LNCAP (cell line): ENCODE measurements around the gene HTR3E.
A peak's percentile ranks its signal among the peaks of the same experiment; 100 is the strongest.

Experiments used
- TF ChIP-seq, protein P1 (sequence below): fragments of 450-650 bp; IDR thresholded peaks from 2 replicates; pipeline ENCODE4 v1.5.1; 2017; ENCODE audit warnings: mild to moderate bottlenecking

The HTR3E gene

GRCh38 chr3:184135911-184136260, 39.0 kb downstream of the HTR3E start:
- TF ChIP-seq, protein P1, sequence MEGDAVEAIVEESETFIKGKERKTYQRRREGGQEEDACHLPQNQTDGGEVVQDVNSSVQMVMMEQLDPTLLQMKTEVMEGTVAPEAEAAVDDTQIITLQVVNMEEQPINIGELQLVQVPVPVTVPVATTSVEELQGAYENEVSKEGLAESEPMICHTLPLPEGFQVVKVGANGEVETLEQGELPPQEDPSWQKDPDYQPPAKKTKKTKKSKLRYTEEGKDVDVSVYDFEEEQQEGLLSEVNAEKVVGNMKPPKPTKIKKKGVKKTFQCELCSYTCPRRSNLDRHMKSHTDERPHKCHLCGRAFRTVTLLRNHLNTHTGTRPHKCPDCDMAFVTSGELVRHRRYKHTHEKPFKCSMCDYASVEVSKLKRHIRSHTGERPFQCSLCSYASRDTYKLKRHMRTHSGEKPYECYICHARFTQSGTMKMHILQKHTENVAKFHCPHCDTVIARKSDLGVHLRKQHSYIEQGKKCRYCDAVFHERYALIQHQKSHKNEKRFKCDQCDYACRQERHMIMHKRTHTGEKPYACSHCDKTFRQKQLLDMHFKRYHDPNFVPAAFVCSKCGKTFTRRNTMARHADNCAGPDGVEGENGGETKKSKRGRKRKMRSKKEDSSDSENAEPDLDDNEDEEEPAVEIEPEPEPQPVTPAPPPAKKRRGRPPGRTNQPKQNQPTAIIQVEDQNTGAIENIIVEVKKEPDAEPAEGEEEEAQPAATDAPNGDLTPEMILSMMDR: no peak

GRCh38 chr3:184140436-184140835, 43.6 kb downstream of the HTR3E start:
- TF ChIP-seq, protein P1: no peak

- TF ChIP-seq, protein P1: no peak
Observed at GRCh38 chr3:184142199-184142598, 45.3 kb downstream of the HTR3E start.

DNA sequence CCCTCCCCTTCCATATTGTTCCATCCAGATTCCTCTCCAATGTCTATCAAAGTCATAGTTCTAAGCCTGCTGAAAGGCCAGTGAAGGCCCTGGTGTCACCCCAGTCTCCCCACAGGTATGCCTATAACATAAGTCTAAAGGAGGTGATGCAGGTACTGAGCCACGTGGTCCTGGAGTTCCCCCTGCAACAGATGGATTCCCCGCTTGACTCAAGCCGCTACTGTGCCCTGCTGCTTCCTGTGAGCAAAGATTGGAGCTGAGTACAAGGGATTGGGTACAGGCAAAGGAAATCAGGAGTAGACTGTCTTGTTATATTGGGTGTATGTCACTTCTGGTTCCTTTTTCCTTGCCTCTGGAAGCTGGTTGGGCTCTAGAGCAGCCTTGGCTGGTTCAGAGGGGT, 46.5 kb downstream of the HTR3E start:
- TF ChIP-seq, protein P1: no peak

DNA sequence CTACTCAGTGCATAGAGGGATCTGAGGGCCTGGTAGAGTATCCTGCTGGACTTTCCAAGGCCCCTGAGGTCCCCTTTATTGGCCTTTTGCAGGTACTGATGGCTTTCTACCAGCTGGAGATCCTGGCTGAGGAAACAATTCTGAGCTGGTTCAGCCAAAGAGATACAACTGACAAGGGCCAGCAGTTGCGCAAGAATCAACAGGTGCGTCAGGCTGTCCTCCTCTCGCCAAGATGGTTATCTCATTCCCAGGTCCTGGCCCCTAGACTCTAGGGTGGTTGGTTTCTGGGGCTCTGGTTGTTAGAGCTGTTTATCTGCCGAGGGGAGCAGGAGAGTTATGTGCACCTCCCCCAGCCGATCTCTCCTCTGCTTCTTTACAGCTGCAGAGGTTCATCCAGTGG, 47.6 kb downstream of the HTR3E start:
- TF ChIP-seq, protein P1: no peak

DNA sequence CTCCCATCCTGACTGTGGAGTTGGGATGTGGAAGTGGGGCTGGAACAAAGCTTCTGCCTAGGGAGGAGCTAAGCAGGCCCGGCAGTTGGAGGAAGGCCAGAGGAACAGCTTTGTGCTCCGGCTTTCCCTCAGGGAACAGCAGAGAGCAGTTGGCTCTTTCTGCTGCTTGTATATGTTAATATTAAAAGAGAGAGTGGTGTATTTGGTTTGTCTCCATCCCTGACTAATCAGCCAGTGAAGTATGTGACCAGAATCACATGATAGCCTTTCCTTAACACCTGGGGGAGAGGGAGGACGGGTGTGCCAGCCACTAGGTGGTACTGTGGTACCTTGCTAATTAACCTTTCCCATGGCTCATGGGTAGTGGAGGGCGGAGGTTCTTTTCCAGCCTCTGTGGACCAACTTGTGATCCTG, 48.3 kb downstream of the HTR3E start:
- TF ChIP-seq, protein P1: peak; percentile 77

GRCh38 chr3:184145751-184146270, 48.9 kb downstream of the HTR3E start:
- TF ChIP-seq, protein P1: no peak

- TF ChIP-seq, protein P1: no peak
Observed at GRCh38 chr3:184148076-184148475, 51.2 kb downstream of the HTR3E start.
